ENCODE data around the gene EXOG.

DNA sequence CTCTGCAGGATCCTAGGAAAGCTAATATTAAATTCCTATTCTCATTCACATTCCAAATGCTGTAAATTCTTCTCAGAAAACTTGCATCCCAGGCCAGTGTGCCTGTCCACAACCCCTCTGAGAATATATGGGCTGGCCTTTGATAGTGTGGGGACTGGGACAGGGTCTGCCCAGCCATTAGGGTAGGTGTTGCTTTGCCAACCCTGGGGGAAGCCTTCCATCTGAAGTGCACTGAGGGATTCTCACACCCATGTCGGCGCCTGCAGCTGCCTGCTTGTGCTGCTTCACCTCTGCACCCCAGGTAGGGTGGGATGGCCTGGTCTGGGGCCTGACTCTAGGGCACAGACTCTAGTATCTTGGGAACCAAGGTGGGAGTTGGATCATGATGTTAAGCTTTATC, 15.2 kb upstream of the EXOG start:
- TF ChIP-seq, protein P1, sequence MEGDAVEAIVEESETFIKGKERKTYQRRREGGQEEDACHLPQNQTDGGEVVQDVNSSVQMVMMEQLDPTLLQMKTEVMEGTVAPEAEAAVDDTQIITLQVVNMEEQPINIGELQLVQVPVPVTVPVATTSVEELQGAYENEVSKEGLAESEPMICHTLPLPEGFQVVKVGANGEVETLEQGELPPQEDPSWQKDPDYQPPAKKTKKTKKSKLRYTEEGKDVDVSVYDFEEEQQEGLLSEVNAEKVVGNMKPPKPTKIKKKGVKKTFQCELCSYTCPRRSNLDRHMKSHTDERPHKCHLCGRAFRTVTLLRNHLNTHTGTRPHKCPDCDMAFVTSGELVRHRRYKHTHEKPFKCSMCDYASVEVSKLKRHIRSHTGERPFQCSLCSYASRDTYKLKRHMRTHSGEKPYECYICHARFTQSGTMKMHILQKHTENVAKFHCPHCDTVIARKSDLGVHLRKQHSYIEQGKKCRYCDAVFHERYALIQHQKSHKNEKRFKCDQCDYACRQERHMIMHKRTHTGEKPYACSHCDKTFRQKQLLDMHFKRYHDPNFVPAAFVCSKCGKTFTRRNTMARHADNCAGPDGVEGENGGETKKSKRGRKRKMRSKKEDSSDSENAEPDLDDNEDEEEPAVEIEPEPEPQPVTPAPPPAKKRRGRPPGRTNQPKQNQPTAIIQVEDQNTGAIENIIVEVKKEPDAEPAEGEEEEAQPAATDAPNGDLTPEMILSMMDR (IDR thresholded peaks at IDR 0.05; ENCODE audit: low read length) = no peak
- TF ChIP-seq EZH2 (optimal IDR thresholded peaks at IDR 0.05; ENCODE audit: low read depth, low read length) = no peak
- no peak for TF ChIP-seq EZH2phosphoT487 (IDR thresholded peaks at IDR 0.05; ENCODE audit: low read length)

Measured in MM.1S (cell line).